ENCODE results near the gene YIPF5. TPM values are rescaled to one million over a fixed set of nuclear protein-coding genes. Genes with fewer than 3 reads are reported as not detected.

The YIPF5 gene
- total RNA-seq, 4 donors from 2014 or later: 24.9 to 31.1 (median 28.5) TPM

DNA sequence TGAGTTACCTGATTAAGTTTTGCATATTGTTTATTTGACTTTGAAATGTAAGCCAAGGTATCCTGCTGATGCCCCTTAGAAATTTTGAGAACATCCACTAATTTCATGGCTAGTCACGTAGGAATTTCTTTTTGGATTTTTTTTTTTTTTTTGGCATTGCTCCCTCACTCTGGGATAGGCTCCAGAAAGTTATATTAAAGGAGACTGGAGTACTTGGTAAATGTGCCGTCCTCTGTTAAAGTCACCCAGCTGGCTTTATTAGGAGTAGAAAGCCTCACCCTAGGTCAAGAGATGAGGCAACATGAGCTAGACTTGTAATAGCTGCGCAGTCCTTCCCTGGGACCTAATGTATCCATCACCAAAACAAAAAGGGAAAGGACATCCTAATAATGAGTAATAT is 3.3 kb upstream of the YIPF5 start:
- DNase-seq (ENCODE audit: extremely low spot score): no peak
- H3K27ac ChIP-seq (replicated peaks in 1 of 4): no peak overlapping the region
- TF ChIP-seq POLR2AphosphoS5 (IDR thresholded peaks at IDR 0.05) (no peak), EP300 (IDR thresholded peaks at IDR 0.05) (no peak), POLR2A (IDR thresholded peaks at IDR 0.05; ENCODE audit: low read depth) (no peak)
- TF ChIP-seq, protein P1, sequence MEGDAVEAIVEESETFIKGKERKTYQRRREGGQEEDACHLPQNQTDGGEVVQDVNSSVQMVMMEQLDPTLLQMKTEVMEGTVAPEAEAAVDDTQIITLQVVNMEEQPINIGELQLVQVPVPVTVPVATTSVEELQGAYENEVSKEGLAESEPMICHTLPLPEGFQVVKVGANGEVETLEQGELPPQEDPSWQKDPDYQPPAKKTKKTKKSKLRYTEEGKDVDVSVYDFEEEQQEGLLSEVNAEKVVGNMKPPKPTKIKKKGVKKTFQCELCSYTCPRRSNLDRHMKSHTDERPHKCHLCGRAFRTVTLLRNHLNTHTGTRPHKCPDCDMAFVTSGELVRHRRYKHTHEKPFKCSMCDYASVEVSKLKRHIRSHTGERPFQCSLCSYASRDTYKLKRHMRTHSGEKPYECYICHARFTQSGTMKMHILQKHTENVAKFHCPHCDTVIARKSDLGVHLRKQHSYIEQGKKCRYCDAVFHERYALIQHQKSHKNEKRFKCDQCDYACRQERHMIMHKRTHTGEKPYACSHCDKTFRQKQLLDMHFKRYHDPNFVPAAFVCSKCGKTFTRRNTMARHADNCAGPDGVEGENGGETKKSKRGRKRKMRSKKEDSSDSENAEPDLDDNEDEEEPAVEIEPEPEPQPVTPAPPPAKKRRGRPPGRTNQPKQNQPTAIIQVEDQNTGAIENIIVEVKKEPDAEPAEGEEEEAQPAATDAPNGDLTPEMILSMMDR (IDR thresholded peaks at IDR 0.05): no peak
- H3K9me3 ChIP-seq: no peaks in the 10 kb centered on the region
- WGBS: 33% methylated on average over 3 of the region's 3 CpGs
- intact Hi-C loops (cut with DNase I): no loop called here
- H3K4me3 ChIP-seq: no peak overlapping the region
- H3K4me1 ChIP-seq: peaks cover 10 to 19% (median 12%) of the 10 kb centered on the region in 4 donors
- no peaks in the 10 kb centered on the region for H3K36me3 ChIP-seq
- no peaks in the 10 kb centered on the region for H3K27me3 ChIP-seq

- Histone ChIP-seq H3K4me3 (peak overlapping the region; percentile 73 to 91 (median 78)), H3K4me1 (peaks cover 15 to 32% (median 22%) of the 10 kb centered on the region in 4 donors), H3K36me3 (peaks cover 4 to 28% (median 8%) of the 10 kb centered on the region in 4 donors), H3K27me3 (no peaks in the 10 kb centered on the region), H3K27ac (replicated peaks in 1 of 4) (peak overlapping the region; percentile 70 to 81 (median 77)), H3K9me3 (no peaks in the 10 kb centered on the region)
- 3% methylated on average over 12 of the region's 12 CpGs for WGBS
- intact Hi-C loops (cut with DNase I): no loop called here
- TF ChIP-seq, protein P1 (IDR thresholded peaks at IDR 0.05): no peak
- no peak for TF ChIP-seq POLR2AphosphoS5 (IDR thresholded peaks at IDR 0.05)
- no peak for TF ChIP-seq EP300 (IDR thresholded peaks at IDR 0.05)
- TF ChIP-seq POLR2A (IDR thresholded peaks at IDR 0.05; ENCODE audit: low read depth): no peak
- no peak for DNase-seq (ENCODE audit: extremely low spot score)
Observed at GRCh38 chr5:144169904-144170275, 569 bp downstream of the YIPF5 start.

DNA sequence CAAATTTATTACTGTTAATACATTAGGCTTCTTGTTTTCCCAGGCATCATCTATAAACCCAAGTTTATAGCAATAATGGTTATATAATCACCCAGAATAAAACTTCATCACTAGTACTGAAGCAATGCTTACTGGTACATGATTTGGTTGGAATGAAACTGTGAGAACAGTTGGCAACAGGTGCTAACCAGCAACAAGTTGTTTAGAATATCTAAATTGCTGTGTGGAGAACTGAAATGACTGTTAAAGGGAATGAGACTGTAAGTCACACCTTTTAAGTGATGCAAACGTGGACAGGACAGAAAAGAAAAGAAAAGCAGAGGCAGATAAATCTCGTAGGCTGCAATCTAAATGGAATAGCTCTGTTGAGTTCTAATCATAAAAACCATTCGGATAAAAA is 2.5 kb downstream of the YIPF5 start:
- WGBS: 76% methylated on average over 3 of the region's 3 CpGs
- intact Hi-C loops (cut with DNase I): no loop called here

GRCh38 chr5:144166696-144167095 is 3.8 kb downstream of the YIPF5 start:
- WGBS: 86% methylated on average over 1 of the region's 1 CpG
- Histone ChIP-seq H3K27me3 (no peaks in the 10 kb centered on the region), H3K36me3 (peaks cover 25 to 60% (median 35%) of the 10 kb centered on the region in 4 donors), H3K27ac (replicated peaks in 1 of 4) (no peak overlapping the region), H3K9me3 (no peaks in the 10 kb centered on the region), H3K4me1 (peaks cover 15 to 32% (median 22%) of the 10 kb centered on the region in 4 donors), H3K4me3 (no peak overlapping the region)
- DNase-seq (ENCODE audit: extremely low spot score): no peak
- no peak for TF ChIP-seq POLR2A (IDR thresholded peaks at IDR 0.05; ENCODE audit: low read depth)
- TF ChIP-seq POLR2AphosphoS5 (IDR thresholded peaks at IDR 0.05): no peak
- TF ChIP-seq EP300 (IDR thresholded peaks at IDR 0.05): no peak
- TF ChIP-seq, protein P1 (IDR thresholded peaks at IDR 0.05): no peak
- intact Hi-C loops (cut with DNase I): no loop called here

More for the DNA sequence above, 2.5 kb downstream of the YIPF5 start:
- Histone ChIP-seq H3K36me3 (peaks cover 22 to 47% (median 26%) of the 10 kb centered on the region in 4 donors), H3K9me3 (no peaks in the 10 kb centered on the region), H3K27ac (replicated peaks in 1 of 4) (no peak overlapping the region), H3K4me3 (no peak overlapping the region), H3K4me1 (peaks cover 15 to 32% (median 22%) of the 10 kb centered on the region in 4 donors), H3K27me3 (no peaks in the 10 kb centered on the region)
- DNase-seq (ENCODE audit: extremely low spot score): no peak
- TF ChIP-seq POLR2A (IDR thresholded peaks at IDR 0.05; ENCODE audit: low read depth) (no peak), POLR2AphosphoS5 (IDR thresholded peaks at IDR 0.05) (no peak), EP300 (IDR thresholded peaks at IDR 0.05) (no peak)
- TF ChIP-seq, protein P1 (IDR thresholded peaks at IDR 0.05): no peak

GRCh38 chr5:144162686-144163085 is 7.8 kb downstream of the YIPF5 start:
- Histone ChIP-seq H3K9me3 (no peaks in the 10 kb centered on the region), H3K36me3 (peaks cover 45 to 82% (median 66%) of the 10 kb centered on the region in 4 donors), H3K4me1 (peaks cover 0 to 2% (median under 1%) of the 10 kb centered on the region in 4 donors), H3K27ac (replicated peaks in 1 of 4) (no peak overlapping the region), H3K4me3 (no peak overlapping the region), H3K27me3 (no peaks in the 10 kb centered on the region)
- 100% methylated on average over 1 of the region's 1 CpG for WGBS
- intact Hi-C loops (cut with DNase I): no loop called here
- TF ChIP-seq POLR2A (IDR thresholded peaks at IDR 0.05; ENCODE audit: low read depth) (no peak), EP300 (IDR thresholded peaks at IDR 0.05) (no peak), POLR2AphosphoS5 (IDR thresholded peaks at IDR 0.05) (no peak)
- TF ChIP-seq, protein P1 (IDR thresholded peaks at IDR 0.05): no peak
- DNase-seq (ENCODE audit: extremely low spot score): no peak

Measured in esophagus muscularis mucosa (tissue), 4 donors.